ENCODE results near the gene GMDS.

GRCh38 chr6:1870251-1870650 is 375.2 kb downstream of the GMDS start:
- no peak for TF ChIP-seq TAF1 (IDR thresholded peaks at IDR 0.05; ENCODE audit: borderline replicate concordance, low read depth, low read length)
- no peak for TF ChIP-seq POLR2AphosphoS5 (IDR thresholded peaks at IDR 0.05; ENCODE audit: low read depth, low read length)

All from GM12892 (cell line).